Mesenchymal stem cell (in vitro differentiated cells and primary cell): Measurements from ENCODE around the gene PLCB1.

ENCODE experiments used
- DNase-seq: peaks from one replicate; pipeline ENCODE4 v3.0.0-alpha.2; 2013
- H2AFZ ChIP-seq: one replicate; pipeline ENCODE4 v1.6.1; 2013; ENCODE audit warnings: low read depth, mild to moderate bottlenecking, control low read depth, inconsistent platforms, low read length, moderate library complexity
- H2AK5ac ChIP-seq: 2 replicates; pipeline ENCODE4 v1.6.1; 2013; ENCODE audit warnings: low read length, moderate library complexity, mild to moderate bottlenecking, inconsistent platforms; ENCODE audit not compliant: severe bottlenecking
- H2BK120ac ChIP-seq: one replicate; pipeline ENCODE4 v1.6.1; 2013; ENCODE audit warnings: low read depth, mild to moderate bottlenecking, inconsistent platforms, low read length, moderate library complexity
- H2BK12ac ChIP-seq, 2 experiments: one replicate each; pipeline ENCODE4 v1.6.1; 2013; ENCODE audit warnings: inconsistent platforms in 2 of 2, low read length in 2 of 2, mild to moderate bottlenecking in 2 of 2, moderate library complexity in 2 of 2, control low read depth in 1 of 2
- H2BK15ac ChIP-seq: one replicate; pipeline ENCODE4 v1.6.1; 2013; ENCODE audit warnings: mild to moderate bottlenecking, low read depth, inconsistent platforms; ENCODE audit not compliant: poor library complexity, severe bottlenecking
- H2BK5ac ChIP-seq: 2 replicates; pipeline ENCODE4 v1.6.1; 2013; ENCODE audit warnings: low read depth, mild to moderate bottlenecking, low read length, control low read depth, inconsistent platforms; ENCODE audit not compliant: poor library complexity, severe bottlenecking
- H3K14ac ChIP-seq, 2 experiments: one replicate each; pipeline ENCODE4 v1.6.1; 2013; ENCODE audit warnings: inconsistent platforms in 2 of 2, low read length in 2 of 2, control low read depth in 1 of 2, mild to moderate bottlenecking in 1 of 2, moderate library complexity in 1 of 2
- H3K18ac ChIP-seq, 2 experiments: one replicate each; pipeline ENCODE4 v1.6.1; 2013; ENCODE audit warnings: inconsistent platforms in 2 of 2, low read length in 2 of 2, control low read depth in 1 of 2, low read depth in 1 of 2, mild to moderate bottlenecking in 1 of 2
- H3K23ac ChIP-seq, 2 experiments: one replicate each; pipeline ENCODE4 v1.6.1; 2013; ENCODE audit warnings: inconsistent platforms in 2 of 2, low read length in 2 of 2, mild to moderate bottlenecking in 2 of 2, moderate library complexity in 2 of 2, control low read depth in 1 of 2
- H3K27ac ChIP-seq: 2 replicates; pipeline ENCODE4 v1.5.1; 2013; ENCODE audit warnings: mild to moderate bottlenecking, moderate library complexity, low read length, control low read depth, inconsistent platforms; ENCODE audit not compliant: poor library complexity, severe bottlenecking
- H3K27me3 ChIP-seq, 2 experiments: 2 replicates each; pipeline versions ENCODE4 v1.6.1 to v1.7.0; 2013; ENCODE audit warnings: low read length in 2 of 2, mild to moderate bottlenecking in 2 of 2, moderate library complexity in 2 of 2, control low read depth in 1 of 2, inconsistent platforms in 1 of 2; ENCODE audit not compliant: control insufficient read depth in 1 of 2, insufficient read depth in 1 of 2
- H3K36me3 ChIP-seq, 2 experiments: 2 replicates each; pipeline versions ENCODE4 v1.6.1 to v1.7.0; 2013; ENCODE audit warnings: low read length in 2 of 2, control low read depth in 1 of 2, inconsistent platforms in 1 of 2, low read depth in 1 of 2, mild to moderate bottlenecking in 1 of 2; ENCODE audit not compliant: insufficient read depth in 2 of 2, control insufficient read depth in 1 of 2
- H3K4ac ChIP-seq, 2 experiments: one replicate each; pipeline ENCODE4 v1.6.1; 2013; ENCODE audit warnings: inconsistent platforms in 2 of 2, low read length in 2 of 2, mild to moderate bottlenecking in 2 of 2, moderate library complexity in 2 of 2, control low read depth in 1 of 2, low read depth in 1 of 2
- H3K4me1 ChIP-seq: 2 replicates; pipeline ENCODE4 v1.6.1; 2013; ENCODE audit warnings: low read depth, low read length, control low read depth; ENCODE audit not compliant: control insufficient read depth, insufficient read depth
- H3K4me2 ChIP-seq: 2 replicates; pipeline ENCODE4 v1.6.1; 2013; ENCODE audit warnings: low read length, mild to moderate bottlenecking, inconsistent platforms; ENCODE audit not compliant: poor library complexity, severe bottlenecking
- H3K4me3 ChIP-seq, 2 experiments: 2 replicates each; pipeline versions ENCODE4 v1.5.1 to v1.7.0; 2013; ENCODE audit warnings: low read length in 2 of 2, mild to moderate bottlenecking in 2 of 2, control low read depth in 1 of 2, low read depth in 1 of 2; ENCODE audit not compliant: insufficient read depth in 1 of 2
- H3K79me1 ChIP-seq: replicated peaks from 2 replicates; pipeline ENCODE4 v1.6.1; 2013; ENCODE audit warnings: mild to moderate bottlenecking, control low read depth, low read length, inconsistent platforms; ENCODE audit not compliant: poor library complexity, severe bottlenecking
- H3K9ac ChIP-seq: 2 replicates; pipeline ENCODE4 v1.7.0; 2013; ENCODE audit warnings: mild to moderate bottlenecking, low read length, moderate library complexity
- H3K9me3 ChIP-seq: 2 replicates; pipeline ENCODE4 v1.7.0; 2013; ENCODE audit warnings: mild to moderate bottlenecking, low read length; ENCODE audit not compliant: control insufficient read depth
- H4K8ac ChIP-seq: one replicate; pipeline ENCODE4 v1.6.1; 2013; ENCODE audit warnings: inconsistent platforms, mild to moderate bottlenecking, low read length, moderate library complexity
- H4K91ac ChIP-seq: one replicate; pipeline ENCODE4 v1.6.1; 2013; ENCODE audit warnings: mild to moderate bottlenecking, low read length, inconsistent platforms
- WGBS: methylation state at CpG from one replicate; pipeline ENCODE4 v1.1.7; 2013; ENCODE audit warnings: mixed read lengths; 5-methylcytosine and 5-hydroxymethylcytosine counted together

Gene PLCB1

DNA sequence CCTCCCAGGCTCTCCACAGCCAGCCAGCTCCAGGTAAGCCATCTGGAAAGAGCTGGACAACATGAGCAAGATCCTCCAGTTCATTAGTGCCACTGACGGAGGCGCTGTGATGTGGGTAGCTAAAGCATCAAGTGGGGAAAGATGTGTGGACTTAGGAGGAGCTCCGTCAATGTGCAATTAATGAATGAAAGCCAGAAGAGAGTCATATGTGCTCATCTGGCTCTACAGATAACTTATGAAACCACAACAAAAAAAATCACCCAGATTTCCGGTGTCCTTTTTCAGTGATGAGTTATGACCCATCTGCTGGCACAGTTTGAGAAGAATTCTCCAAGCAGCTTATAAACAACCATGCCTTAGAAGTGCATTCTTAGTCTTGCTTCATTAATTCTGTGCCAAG, 625.1 kb downstream of the PLCB1 start:
- Histone ChIP-seq H2AK5ac (peak overlapping the region; percentile 46), H2AFZ (no peak overlapping the region), H3K9me3 (no peaks in the 10 kb centered on the region), H3K9ac (peak overlapping the region; percentile 1), H3K14ac (no peak overlapping the region), H4K91ac (peak overlapping the region; percentile 30), H3K4ac (peak overlapping the region in 1 of 2 experiments; percentile 54), H3K18ac (peak overlapping the region; percentile 23 to 89), H2BK12ac (peak overlapping the region; percentile 34 to 37), H3K27ac (peak overlapping the region; percentile 95), H2BK120ac (no peak overlapping the region), H4K8ac (peak overlapping the region; percentile 35), H3K36me3 (peaks cover 0 to 10% of the 10 kb centered on the region in 2 experiments), H3K23ac (no peak overlapping the region), H2BK15ac (no peak overlapping the region), H3K79me1 (no peaks in the 10 kb centered on the region), H3K4me2 (no peak overlapping the region), H3K27me3 (no peaks in the 10 kb centered on the region), H3K4me3 (no peak overlapping the region), H3K4me1 (peaks cover 6% of the 10 kb centered on the region), H2BK5ac (peak overlapping the region; percentile 84)
- peak; percentile 69 for DNase-seq
- WGBS: 44% methylated on average over 4 of the region's 4 CpGs

GRCh38 chr20:8764344-8764962, 632.4 kb downstream of the PLCB1 start:
- Histone ChIP-seq H3K4ac (no peak overlapping the region), H3K36me3 (peaks cover 0 to 21% of the 10 kb centered on the region in 2 experiments), H3K4me3 (no peak overlapping the region), H3K18ac (no peak overlapping the region), H4K8ac (no peak overlapping the region), H3K4me1 (peaks cover 1% of the 10 kb centered on the region), H2BK5ac (no peak overlapping the region), H3K79me1 (no peaks in the 10 kb centered on the region), H4K91ac (no peak overlapping the region), H3K9ac (no peak overlapping the region), H3K27me3 (no peaks in the 10 kb centered on the region), H2AK5ac (no peak overlapping the region), H2BK120ac (no peak overlapping the region), H2AFZ (no peak overlapping the region), H3K23ac (peak overlapping the region in 1 of 2 experiments; percentile 42), H3K4me2 (no peak overlapping the region), H3K14ac (no peak overlapping the region), H3K27ac (no peak overlapping the region), H2BK15ac (no peak overlapping the region), H3K9me3 (no peaks in the 10 kb centered on the region), H2BK12ac (no peak overlapping the region)
- 82% methylated on average over 4 of the region's 4 CpGs for WGBS
- DNase-seq: no peak

GRCh38 chr20:8766868-8767390, 634.9 kb downstream of the PLCB1 start:
- Histone ChIP-seq H3K27ac (no peak overlapping the region), H4K8ac (no peak overlapping the region), H3K4me3 (no peak overlapping the region), H2BK5ac (no peak overlapping the region), H2BK120ac (no peak overlapping the region), H2AK5ac (no peak overlapping the region), H3K27me3 (no peaks in the 10 kb centered on the region), H3K9ac (no peak overlapping the region), H2BK12ac (no peak overlapping the region), H4K91ac (no peak overlapping the region), H3K4me1 (peaks cover 1% of the 10 kb centered on the region), H3K36me3 (peaks cover 0 to 13% of the 10 kb centered on the region in 2 experiments), H2AFZ (no peak overlapping the region), H3K79me1 (no peaks in the 10 kb centered on the region), H3K4me2 (no peak overlapping the region), H3K9me3 (no peaks in the 10 kb centered on the region), H3K4ac (no peak overlapping the region), H2BK15ac (no peak overlapping the region), H3K23ac (no peak overlapping the region), H3K14ac (no peak overlapping the region), H3K18ac (no peak overlapping the region)
- 81% methylated on average over 5 of the region's 5 CpGs for WGBS
- no peak for DNase-seq

- H3K79me1 ChIP-seq: no peaks in the 10 kb centered on the region
- H3K4ac ChIP-seq: no peak overlapping the region
- no peak overlapping the region for H2BK15ac ChIP-seq
- H2BK5ac ChIP-seq: no peak overlapping the region
- no peak overlapping the region for H3K27ac ChIP-seq
- H4K8ac ChIP-seq: peak overlapping the region; percentile 49
- no peak overlapping the region for H2BK12ac ChIP-seq
- no peak overlapping the region for H2BK120ac ChIP-seq
- H2AK5ac ChIP-seq: no peak overlapping the region
- H3K18ac ChIP-seq: no peak overlapping the region
- DNase-seq: no peak
- no peak overlapping the region for H3K4me2 ChIP-seq
- no peak overlapping the region for H4K91ac ChIP-seq
- H3K36me3 ChIP-seq: peaks cover 0 to 3% of the 10 kb centered on the region in 2 experiments
- H2AFZ ChIP-seq: no peak overlapping the region
- no peak overlapping the region for H3K9ac ChIP-seq
- WGBS: 90% methylated on average over 5 of the region's 5 CpGs
- H3K9me3 ChIP-seq: no peaks in the 10 kb centered on the region
- H3K23ac ChIP-seq: no peak overlapping the region
- no peak overlapping the region for H3K4me3 ChIP-seq
- no peaks in the 10 kb centered on the region for H3K27me3 ChIP-seq
- H3K4me1 ChIP-seq: no peaks in the 10 kb centered on the region
- H3K14ac ChIP-seq: no peak overlapping the region
These were observed 642.3 kb downstream of the PLCB1 start for GRCh38 chr20:8774412-8774811.
